ENCODE results near the gene ARHGAP31. TPM values are rescaled to one million over a fixed set of nuclear protein-coding genes. Genes with fewer than 3 reads are reported as not detected.

Gene ARHGAP31
- total and polyA plus RNA-seq, 9 donors = 6.3 to 41.4 (median 21.3) TPM

GRCh38 chr3:119380697-119381096 is 86.5 kb downstream of the ARHGAP31 start:
- Histone ChIP-seq H3K27ac (no peak overlapping the region), H3K4me1 (ENCODE audit: insufficient read depth) (no peaks in the 10 kb centered on the region), H3K9me3 (no peaks in the 10 kb centered on the region), H3K4me3 (no peak overlapping the region), H3K27me3 (no peaks in the 10 kb centered on the region), H3K36me3 (no peaks in the 10 kb centered on the region)
- no peak for DNase-seq
- WGBS, 3 donors = 70 to 85% (median 77%) methylated on average over 3 of the region's 3 CpGs
- intact Hi-C loops (cut with DNase I) = no loop called here
- TF ChIP-seq, protein P1, sequence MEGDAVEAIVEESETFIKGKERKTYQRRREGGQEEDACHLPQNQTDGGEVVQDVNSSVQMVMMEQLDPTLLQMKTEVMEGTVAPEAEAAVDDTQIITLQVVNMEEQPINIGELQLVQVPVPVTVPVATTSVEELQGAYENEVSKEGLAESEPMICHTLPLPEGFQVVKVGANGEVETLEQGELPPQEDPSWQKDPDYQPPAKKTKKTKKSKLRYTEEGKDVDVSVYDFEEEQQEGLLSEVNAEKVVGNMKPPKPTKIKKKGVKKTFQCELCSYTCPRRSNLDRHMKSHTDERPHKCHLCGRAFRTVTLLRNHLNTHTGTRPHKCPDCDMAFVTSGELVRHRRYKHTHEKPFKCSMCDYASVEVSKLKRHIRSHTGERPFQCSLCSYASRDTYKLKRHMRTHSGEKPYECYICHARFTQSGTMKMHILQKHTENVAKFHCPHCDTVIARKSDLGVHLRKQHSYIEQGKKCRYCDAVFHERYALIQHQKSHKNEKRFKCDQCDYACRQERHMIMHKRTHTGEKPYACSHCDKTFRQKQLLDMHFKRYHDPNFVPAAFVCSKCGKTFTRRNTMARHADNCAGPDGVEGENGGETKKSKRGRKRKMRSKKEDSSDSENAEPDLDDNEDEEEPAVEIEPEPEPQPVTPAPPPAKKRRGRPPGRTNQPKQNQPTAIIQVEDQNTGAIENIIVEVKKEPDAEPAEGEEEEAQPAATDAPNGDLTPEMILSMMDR (IDR thresholded peaks at IDR 0.05) = no peak
- TF ChIP-seq POLR2A (IDR thresholded peaks at IDR 0.05) = no peak
- TF ChIP-seq EP300 (IDR thresholded peaks at IDR 0.05) = no peak

- no peak for TF ChIP-seq EP300 (IDR thresholded peaks at IDR 0.05)
- TF ChIP-seq POLR2A (IDR thresholded peaks at IDR 0.05) = no peak
- TF ChIP-seq, protein P1 (IDR thresholded peaks at IDR 0.05) = no peak
- H3K27me3 ChIP-seq = no peaks in the 10 kb centered on the region
- no peaks in the 10 kb centered on the region for H3K36me3 ChIP-seq
These were observed 88.0 kb downstream of the ARHGAP31 start for GRCh38 chr3:119382134-119382533.

DNA sequence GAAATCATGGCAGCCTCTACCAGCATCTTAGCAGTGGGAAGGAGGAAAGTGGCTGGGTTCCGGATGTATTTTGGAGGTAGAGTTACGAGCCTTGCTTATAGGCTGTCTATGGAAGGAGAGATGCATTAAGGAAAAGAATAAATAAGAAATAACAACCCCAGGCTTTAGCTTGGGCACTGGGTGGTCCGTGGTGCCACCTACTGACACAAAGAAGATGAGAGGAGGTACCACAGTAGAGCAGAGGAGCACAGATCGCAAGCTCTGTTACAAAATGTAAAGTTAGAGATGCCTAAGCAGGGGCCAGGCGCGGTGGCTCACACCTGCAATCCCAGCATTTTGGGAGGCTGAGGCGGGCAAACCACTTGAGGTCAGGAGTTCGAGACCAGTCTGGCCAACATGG is 94.4 kb downstream of the ARHGAP31 start:
- no peaks in the 10 kb centered on the region for H3K9me3 ChIP-seq
- no peaks in the 10 kb centered on the region for H3K36me3 ChIP-seq
- no peak for TF ChIP-seq POLR2A (IDR thresholded peaks at IDR 0.05)
- TF ChIP-seq, protein P1 (IDR thresholded peaks at IDR 0.05) = no peak
- TF ChIP-seq EP300 (IDR thresholded peaks at IDR 0.05) = no peak
- DNase-seq = no peak
- no peak overlapping the region for H3K4me3 ChIP-seq
- intact Hi-C loops (cut with DNase I) = no loop called here
- no peaks in the 10 kb centered on the region for H3K27me3 ChIP-seq
- WGBS, 3 donors = 78 to 94% (median 88%) methylated on average over 8 of the region's 8 CpGs
- no peak overlapping the region for H3K27ac ChIP-seq
- no peaks in the 10 kb centered on the region for H3K4me1 ChIP-seq (ENCODE audit: insufficient read depth)

More at GRCh38 chr3:119382134-119382533, 88.0 kb downstream of the ARHGAP31 start:
- intact Hi-C loops (cut with DNase I) = no loop called here
- H3K4me3 ChIP-seq = no peak overlapping the region
- 91 to 95% (median 92%) methylated on average over 7 of the region's 7 CpGs for WGBS, 3 donors
- H3K9me3 ChIP-seq = no peaks in the 10 kb centered on the region
- H3K4me1 ChIP-seq (ENCODE audit: insufficient read depth) = no peaks in the 10 kb centered on the region
- no peak for DNase-seq
- no peak overlapping the region for H3K27ac ChIP-seq

DNA sequence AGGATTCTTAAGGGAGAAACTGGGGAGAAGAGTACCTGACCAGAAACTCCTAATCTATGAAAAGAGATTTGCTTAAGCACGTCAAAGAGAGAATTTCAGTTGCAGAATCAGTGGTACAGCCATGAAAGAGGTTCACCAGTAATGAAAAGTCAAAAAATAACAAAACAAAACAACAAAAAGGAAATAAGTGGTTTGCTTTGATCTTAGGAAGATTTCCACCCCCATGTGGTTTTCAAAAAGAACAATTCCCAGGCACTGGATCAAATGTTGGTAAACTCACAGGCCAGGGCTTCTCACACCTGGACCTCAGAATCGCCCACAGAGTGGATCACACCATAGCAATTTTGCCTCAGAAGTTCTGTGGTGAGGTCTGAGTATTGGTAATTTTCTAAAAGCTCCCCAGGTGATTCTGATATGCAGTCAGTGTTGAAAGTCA is 101.8 kb downstream of the ARHGAP31 start:
- H3K36me3 ChIP-seq = no peaks in the 10 kb centered on the region
- intact Hi-C loops (cut with DNase I) = no loop called here

More for the DNA sequence above, 101.8 kb downstream of the ARHGAP31 start:
- 88 to 94% (median 93%) methylated on average over 2 of the region's 2 CpGs for WGBS, 3 donors
- no peaks in the 10 kb centered on the region for H3K9me3 ChIP-seq
- H3K27me3 ChIP-seq = no peaks in the 10 kb centered on the region
- TF ChIP-seq, protein P1 (IDR thresholded peaks at IDR 0.05) = no peak
- TF ChIP-seq EP300 (IDR thresholded peaks at IDR 0.05) = no peak
- no peak for TF ChIP-seq POLR2A (IDR thresholded peaks at IDR 0.05)
- no peak overlapping the region for H3K4me3 ChIP-seq
- no peak overlapping the region for H3K27ac ChIP-seq
- H3K4me1 ChIP-seq (ENCODE audit: insufficient read depth) = no peaks in the 10 kb centered on the region
- no peak for DNase-seq
